DND-41 (cell line): ENCODE data around the gene FBLN7.

Experiments used
- EZH2 ChIP-seq: IDR thresholded peaks from 3 replicates; pipeline ENCODE4 v1.6.1; 2012; ENCODE audit warnings: borderline replicate concordance, low read depth, mild to moderate bottlenecking, moderate library complexity, low read length, inconsistent platforms; ENCODE audit not compliant: severe bottlenecking
- TF ChIP-seq, protein P1 (sequence below): IDR thresholded peaks from 2 replicates; pipeline ENCODE4 v1.5.1; 2012; ENCODE audit warnings: borderline replicate concordance, low read length, moderate library complexity, mild to moderate bottlenecking; ENCODE audit not compliant: poor library complexity, severe bottlenecking; ENCODE audit errors: extremely low read depth

GRCh38 chr2:112201696-112202430 lies 63.7 kb downstream of the FBLN7 start:
- TF ChIP-seq, protein P1, sequence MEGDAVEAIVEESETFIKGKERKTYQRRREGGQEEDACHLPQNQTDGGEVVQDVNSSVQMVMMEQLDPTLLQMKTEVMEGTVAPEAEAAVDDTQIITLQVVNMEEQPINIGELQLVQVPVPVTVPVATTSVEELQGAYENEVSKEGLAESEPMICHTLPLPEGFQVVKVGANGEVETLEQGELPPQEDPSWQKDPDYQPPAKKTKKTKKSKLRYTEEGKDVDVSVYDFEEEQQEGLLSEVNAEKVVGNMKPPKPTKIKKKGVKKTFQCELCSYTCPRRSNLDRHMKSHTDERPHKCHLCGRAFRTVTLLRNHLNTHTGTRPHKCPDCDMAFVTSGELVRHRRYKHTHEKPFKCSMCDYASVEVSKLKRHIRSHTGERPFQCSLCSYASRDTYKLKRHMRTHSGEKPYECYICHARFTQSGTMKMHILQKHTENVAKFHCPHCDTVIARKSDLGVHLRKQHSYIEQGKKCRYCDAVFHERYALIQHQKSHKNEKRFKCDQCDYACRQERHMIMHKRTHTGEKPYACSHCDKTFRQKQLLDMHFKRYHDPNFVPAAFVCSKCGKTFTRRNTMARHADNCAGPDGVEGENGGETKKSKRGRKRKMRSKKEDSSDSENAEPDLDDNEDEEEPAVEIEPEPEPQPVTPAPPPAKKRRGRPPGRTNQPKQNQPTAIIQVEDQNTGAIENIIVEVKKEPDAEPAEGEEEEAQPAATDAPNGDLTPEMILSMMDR, result no peak
- TF ChIP-seq EZH2, result no peak
